GM23248 (cell line): ENCODE results near the gene ESRRB.

ENCODE experiments used
- EZH2 ChIP-seq: fragments of 200-600 bp; sonication (generic); IDR thresholded peaks from 2 replicates; pipeline ENCODE4 v1.6.1; 2018; ENCODE audit warnings: antibody characterized with exemption, mild to moderate bottlenecking; ENCODE audit not compliant: insufficient read depth, poor library complexity, severe bottlenecking
- EZH2phosphoT487 ChIP-seq: fragments of 200-600 bp; sonication (generic); IDR thresholded peaks from 2 replicates; pipeline ENCODE4 v1.6.1; 2018; ENCODE audit warnings: antibody characterized with exemption, moderate library complexity, mild to moderate bottlenecking, low read depth; ENCODE audit not compliant: insufficient read depth

GRCh38 chr14:76439237-76439775, 63.4 kb downstream of the ESRRB start:
- no peak for TF ChIP-seq EZH2
- no peak for TF ChIP-seq EZH2phosphoT487
